ENCODE measurements around the gene CCM2L.

The CCM2L gene

DNA sequence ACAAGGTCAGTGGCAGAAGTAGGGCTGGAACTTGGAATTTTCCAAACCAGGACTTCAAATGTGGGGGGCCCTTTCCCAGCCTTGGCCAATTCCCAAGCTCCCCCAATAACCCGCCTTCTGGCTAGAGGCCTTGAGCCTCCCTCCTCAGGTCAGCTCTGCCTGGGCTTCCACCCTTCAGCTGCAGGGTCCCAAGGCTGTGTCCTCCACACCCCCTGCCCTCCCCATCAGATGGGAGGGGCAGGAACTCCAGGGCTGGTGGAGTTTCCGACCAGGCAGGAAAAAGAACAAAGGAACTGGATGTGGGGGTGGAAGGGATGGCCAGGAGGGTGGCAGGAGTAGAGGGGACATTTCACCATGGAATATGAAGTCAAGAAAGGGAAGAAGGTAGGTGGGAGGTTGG is at the start of gene CCM2L:
Gene CCM2L (plus strand): TSS at position 338 of the 400 bp plus-strand sequence. CDS start 17 bp downstream, at position 355.
- H3K27me3 ChIP-seq: peaks cover 48% of the 10 kb centered on the region
- no peaks in the 10 kb centered on the region for H3K36me3 ChIP-seq
- no peaks in the 10 kb centered on the region for H3K9me3 ChIP-seq
- no peak within 1 kb of the TSS for H3K4me3 ChIP-seq (ENCODE audit: low read depth in 1 of 2, low read length in 1 of 2)
- no peak within 1 kb of the TSS for H3K27ac ChIP-seq
- H3K4me1 ChIP-seq (ENCODE audit: control insufficient read depth in 1 of 2, insufficient read depth in 1 of 2, low read depth in 1 of 2, low read length in 1 of 2): no peaks in the 10 kb centered on the region
- no peak for TF ChIP-seq CTCF (IDR thresholded peaks at IDR 0.05)

DNA sequence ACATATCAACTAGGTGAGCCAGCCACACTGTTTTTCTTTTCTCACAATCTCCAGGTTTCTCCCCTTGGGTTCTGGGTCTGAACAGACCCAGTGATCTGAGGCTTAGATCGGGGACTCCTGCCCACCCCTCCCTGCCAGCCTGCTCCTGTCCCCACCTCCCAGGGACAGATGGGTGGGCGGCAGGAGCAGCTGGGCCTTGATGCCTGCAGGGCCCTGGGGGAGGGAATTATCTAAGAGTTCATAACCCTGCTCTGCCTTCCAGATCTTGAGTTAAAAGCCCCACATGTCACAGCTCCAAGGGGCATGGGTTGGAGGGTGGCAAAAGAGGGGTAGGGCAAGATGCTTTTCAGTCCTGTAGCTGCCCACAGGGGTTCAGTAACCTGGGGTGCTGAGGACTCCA is 47.5 kb upstream of the CCM2L start:
- H3K9me3 ChIP-seq: no peaks in the 10 kb centered on the region
- peaks cover 91% of the 10 kb centered on the region for H3K27me3 ChIP-seq
- H3K36me3 ChIP-seq: no peaks in the 10 kb centered on the region
- no peaks in the 10 kb centered on the region for H3K4me1 ChIP-seq (ENCODE audit: control insufficient read depth in 1 of 2, insufficient read depth in 1 of 2, low read depth in 1 of 2, low read length in 1 of 2)
- no peak overlapping the region for H3K4me3 ChIP-seq (ENCODE audit: low read depth in 1 of 2, low read length in 1 of 2)
- no peak for TF ChIP-seq CTCF (IDR thresholded peaks at IDR 0.05)
- no peak overlapping the region for H3K27ac ChIP-seq

GRCh38 chr20:31963889-31964288 is 46.3 kb upstream of the CCM2L start:
- Histone ChIP-seq H3K9me3 (no peaks in the 10 kb centered on the region), H3K27ac (no peak overlapping the region), H3K4me1 (ENCODE audit: control insufficient read depth in 1 of 2, insufficient read depth in 1 of 2, low read depth in 1 of 2, low read length in 1 of 2) (peaks cover 4 to 6% of the 10 kb centered on the region in 2 experiments), H3K36me3 (no peaks in the 10 kb centered on the region), H3K27me3 (peaks cover 93% of the 10 kb centered on the region), H3K4me3 (ENCODE audit: low read depth in 1 of 2, low read length in 1 of 2) (no peak overlapping the region)
- TF ChIP-seq CTCF (IDR thresholded peaks at IDR 0.05): no peak

- peaks cover 4 to 6% of the 10 kb centered on the region in 2 experiments for H3K4me1 ChIP-seq (ENCODE audit: control insufficient read depth in 1 of 2, insufficient read depth in 1 of 2, low read depth in 1 of 2, low read length in 1 of 2)
- no peaks in the 10 kb centered on the region for H3K36me3 ChIP-seq
- H3K4me3 ChIP-seq (ENCODE audit: low read depth in 1 of 2, low read length in 1 of 2): no peak overlapping the region
- no peak overlapping the region for H3K27ac ChIP-seq
- no peak for TF ChIP-seq CTCF (IDR thresholded peaks at IDR 0.05)
- H3K27me3 ChIP-seq: peaks cover 100% of the 10 kb centered on the region
- H3K9me3 ChIP-seq: no peaks in the 10 kb centered on the region
Observed at GRCh38 chr20:31966991-31967655, 43.1 kb upstream of the CCM2L start.

GRCh38 chr20:31967830-31968249 is 42.4 kb upstream of the CCM2L start, which contains the start of gene XKR7:
Gene XKR7, plus strand, starts transcription at chr20:31968151. Its CDS starts 25 bp downstream, at chr20:31968176.
- H3K4me3 ChIP-seq (ENCODE audit: low read depth in 1 of 2, low read length in 1 of 2): peak within 1 kb of the TSS; percentile 44 to 58
- peaks cover 100% of the 10 kb centered on the region for H3K27me3 ChIP-seq
- H3K27ac ChIP-seq: no peak within 1 kb of the TSS
- H3K9me3 ChIP-seq: no peaks in the 10 kb centered on the region
- no peak for TF ChIP-seq CTCF (IDR thresholded peaks at IDR 0.05)
- H3K4me1 ChIP-seq (ENCODE audit: control insufficient read depth in 1 of 2, insufficient read depth in 1 of 2, low read depth in 1 of 2, low read length in 1 of 2): peaks cover 4 to 6% of the 10 kb centered on the region in 2 experiments
- no peaks in the 10 kb centered on the region for H3K36me3 ChIP-seq

Data from neutrophil (primary cell).